CD4-positive, alpha-beta T cell (primary cell): ENCODE measurements around the gene MTARC1. TPM values are rescaled to one million over a fixed set of nuclear protein-coding genes. Genes with fewer than 3 reads are reported as not detected.

Source experiments
- ATAC-seq: fragments of 200-7000 bp; cut with Tn5 transposase; one replicate; pipeline ENCODE4 v1.10.0; 2022; ENCODE audit warnings: mild to moderate bottlenecking; ENCODE audit not compliant: poor library complexity
- CTCF ChIA-PET: fragments of 350-600 bp; sonication (Branson Sonifier 250); formaldehyde crosslinking; loops from one replicate; lab custom pipeline; 2021; ENCODE audit warnings: antibody characterized with exemption, inconsistent platforms; lab: Charles Lee
- POLR2A ChIA-PET: fragments of 350-600 bp; sonication (Branson Sonifier 250); formaldehyde crosslinking; loops from one replicate; lab custom pipeline; 2021; ENCODE audit warnings: antibody characterized with exemption, inconsistent platforms; lab: Charles Lee
- DNase-seq, 14 experiments: peaks; one replicate each; pipeline ENCODE4 v3.0.0-alpha.2; 2013 to 2020; ENCODE audit warnings: mixed read lengths in 2 of 14
- H3K27ac ChIP-seq, 2 donors: one replicate each; pipeline versions ENCODE4 v1.5.1 to v1.7.0; 2013; ENCODE audit warnings: low read length in 2 of 2, low read depth in 1 of 2, mild to moderate bottlenecking in 1 of 2
- H3K27me3 ChIP-seq, 2 experiments: 1 replicate in 1 of 2; 2 replicates in 1 of 2; pipeline versions ENCODE4 v1.6.1 to v1.7.0; 2013; ENCODE audit warnings: low read length in 2 of 2, control low read depth in 1 of 2, mild to moderate bottlenecking in 1 of 2, moderate library complexity in 1 of 2; ENCODE audit not compliant: insufficient read depth in 2 of 2, control insufficient read depth in 1 of 2
- H3K36me3 ChIP-seq: one replicate; pipeline ENCODE4 v1.6.1; 2013; ENCODE audit warnings: low read length, control low read depth; ENCODE audit not compliant: insufficient read depth
- H3K4me1 ChIP-seq: one replicate; pipeline ENCODE4 v1.6.1; 2013; ENCODE audit warnings: low read length, control low read depth; ENCODE audit not compliant: insufficient read depth
- H3K4me3 ChIP-seq: one replicate; pipeline ENCODE4 v1.5.1; 2013; ENCODE audit warnings: mild to moderate bottlenecking, low read length, moderate library complexity
- H3K9me3 ChIP-seq, 2 experiments: 1 replicate in 1 of 2; 2 replicates in 1 of 2; pipeline versions ENCODE4 v1.6.1 to v1.7.0; 2013; ENCODE audit warnings: low read length in 2 of 2, mild to moderate bottlenecking in 2 of 2, control low read depth in 1 of 2, moderate library complexity in 1 of 2; ENCODE audit not compliant: control insufficient read depth in 1 of 2, insufficient read depth in 1 of 2
- H3K27ac Mint-ChIP-seq: one replicate; pipeline ENCODE4 v1.8.0; 2020; ENCODE audit warnings: mixed read lengths
- H3K27me3 Mint-ChIP-seq: one replicate; pipeline ENCODE4 v1.8.0; 2021; ENCODE audit warnings: mixed read lengths
- H3K36me3 Mint-ChIP-seq: one replicate; pipeline ENCODE4 v1.8.0; 2021; ENCODE audit warnings: low read depth, mixed read lengths
- H3K4me1 Mint-ChIP-seq: one replicate; pipeline ENCODE4 v1.8.0; 2021; ENCODE audit warnings: low read depth, mixed read lengths
- H3K4me3 Mint-ChIP-seq: one replicate; pipeline ENCODE4 v1.8.0; 2020; ENCODE audit warnings: mild to moderate bottlenecking, mixed read lengths
- H3K9me3 Mint-ChIP-seq: one replicate; pipeline ENCODE4 v1.8.0; 2020; ENCODE audit warnings: mixed read lengths
- intact Hi-C, 2 experiments: fragments of 100-400 bp; cut with DNase I in 1 of 2; cut with micrococcal nuclease in 1 of 2; formaldehyde crosslinking; loops; one replicate each; pipeline versions ENCODE4 v1.15.1 to v1.9.0; 2023 to 2025; cut with DNase I, micrococcal nuclease
- total RNA-seq, 174 experiments: library from RNA in 2 of 174; stranded (reverse) in 2 of 174; gene quantifications; one replicate each; pipeline ENCODE4 v1.2.3 and lab custom pipeline; 2021 to 2026
- TF ChIP-seq, protein P1 (sequence below): fragments of 200-600 bp; IDR thresholded peaks from one replicate; pipeline ENCODE4 v1.8.0; 2022; ENCODE audit warnings: antibody characterized with exemption, mild to moderate bottlenecking

The MTARC1 gene
- total RNA-seq, 2 experiments from 2014 or later = not detected

DNA sequence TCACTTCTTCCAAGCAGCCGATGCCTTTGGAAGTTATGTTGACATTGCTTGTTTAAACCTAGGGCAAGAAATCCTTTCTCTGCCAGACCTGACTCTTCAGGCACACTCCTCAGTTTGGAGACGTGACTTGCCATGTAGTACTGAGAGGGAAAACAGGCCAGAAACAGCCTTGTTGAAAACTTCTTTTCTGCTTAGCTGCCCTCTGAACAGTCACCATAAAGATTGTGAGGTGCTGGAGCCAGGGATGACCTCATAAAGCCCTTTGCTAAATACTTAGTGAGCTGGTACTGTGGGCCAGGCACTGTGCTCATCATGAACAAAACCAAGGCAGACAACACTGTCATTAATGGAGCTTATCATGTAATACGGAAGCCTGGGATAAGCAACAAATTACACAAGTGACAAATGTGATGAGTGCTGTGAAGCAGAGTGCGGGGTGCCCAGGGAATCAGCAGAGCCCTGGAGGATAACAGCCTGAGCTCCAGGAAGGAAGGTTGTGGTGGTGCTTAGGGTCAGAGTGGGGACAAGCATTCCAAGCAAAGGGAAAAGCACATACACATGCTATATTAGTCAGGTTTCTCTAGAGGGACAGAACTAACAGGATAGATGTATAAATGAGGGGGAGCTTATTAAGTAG, 42.4 kb downstream of the MTARC1 start:
- Histone ChIP-seq H3K27ac (no peak overlapping the region), H3K9me3 (no peaks in the 10 kb centered on the region), H3K4me3 (no peak overlapping the region), H3K4me1 (no peaks in the 10 kb centered on the region), H3K27me3 (peaks cover 3 to 7% of the 10 kb centered on the region in 2 experiments), H3K36me3 (no peaks in the 10 kb centered on the region)
- no peaks in the 10 kb centered on the region for H3K9me3 Mint-ChIP-seq
- intact Hi-C loops = no loop called here
- DNase-seq (no peak), ATAC-seq (no peak)
- CTCF ChIA-PET = no interaction called here
- no peaks in the 10 kb centered on the region for H3K36me3 Mint-ChIP-seq
- no peaks in the 10 kb centered on the region for H3K4me1 Mint-ChIP-seq
- POLR2A ChIA-PET = no interaction called here
- H3K27ac Mint-ChIP-seq = no peak overlapping the region
- H3K27me3 Mint-ChIP-seq = peaks cover 60% of the 10 kb centered on the region
- no peak overlapping the region for H3K4me3 Mint-ChIP-seq
- TF ChIP-seq, protein P1, sequence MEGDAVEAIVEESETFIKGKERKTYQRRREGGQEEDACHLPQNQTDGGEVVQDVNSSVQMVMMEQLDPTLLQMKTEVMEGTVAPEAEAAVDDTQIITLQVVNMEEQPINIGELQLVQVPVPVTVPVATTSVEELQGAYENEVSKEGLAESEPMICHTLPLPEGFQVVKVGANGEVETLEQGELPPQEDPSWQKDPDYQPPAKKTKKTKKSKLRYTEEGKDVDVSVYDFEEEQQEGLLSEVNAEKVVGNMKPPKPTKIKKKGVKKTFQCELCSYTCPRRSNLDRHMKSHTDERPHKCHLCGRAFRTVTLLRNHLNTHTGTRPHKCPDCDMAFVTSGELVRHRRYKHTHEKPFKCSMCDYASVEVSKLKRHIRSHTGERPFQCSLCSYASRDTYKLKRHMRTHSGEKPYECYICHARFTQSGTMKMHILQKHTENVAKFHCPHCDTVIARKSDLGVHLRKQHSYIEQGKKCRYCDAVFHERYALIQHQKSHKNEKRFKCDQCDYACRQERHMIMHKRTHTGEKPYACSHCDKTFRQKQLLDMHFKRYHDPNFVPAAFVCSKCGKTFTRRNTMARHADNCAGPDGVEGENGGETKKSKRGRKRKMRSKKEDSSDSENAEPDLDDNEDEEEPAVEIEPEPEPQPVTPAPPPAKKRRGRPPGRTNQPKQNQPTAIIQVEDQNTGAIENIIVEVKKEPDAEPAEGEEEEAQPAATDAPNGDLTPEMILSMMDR = no peak

DNA sequence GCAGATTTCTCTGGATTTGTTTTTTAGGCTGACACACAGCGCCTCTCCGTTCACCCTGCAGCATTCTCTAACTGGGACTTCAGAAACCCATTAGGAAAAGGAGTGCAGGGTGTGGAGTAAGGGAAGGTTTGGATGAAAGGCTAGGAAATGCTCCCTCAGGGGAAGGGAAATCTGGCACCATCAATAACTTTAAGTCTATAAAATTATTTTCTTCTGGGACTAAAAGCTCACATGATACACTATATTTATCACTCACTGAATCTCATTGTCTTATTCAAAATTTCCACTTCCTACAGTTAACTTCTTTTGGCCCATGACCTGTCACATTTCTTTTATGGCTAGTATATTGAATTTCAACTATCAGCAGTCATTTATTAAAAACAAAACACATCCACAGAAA, 46.7 kb downstream of the MTARC1 start:
- H3K9me3 Mint-ChIP-seq = no peaks in the 10 kb centered on the region
- H3K4me1 Mint-ChIP-seq = no peaks in the 10 kb centered on the region
- TF ChIP-seq, protein P1 = no peak
- no peak overlapping the region for H3K4me3 ChIP-seq
- no peaks in the 10 kb centered on the region for H3K36me3 Mint-ChIP-seq
- H3K9me3 ChIP-seq = no peaks in the 10 kb centered on the region
- no peak for ATAC-seq
- POLR2A ChIA-PET = no interaction called here
- H3K27ac Mint-ChIP-seq = no peak overlapping the region
- no peak overlapping the region for H3K27ac ChIP-seq
- DNase-seq = no peak
- CTCF ChIA-PET = no interaction called here
- intact Hi-C loops = no loop called here
- peaks cover 0 to 3% of the 10 kb centered on the region in 2 experiments for H3K27me3 ChIP-seq
- no peaks in the 10 kb centered on the region for H3K36me3 ChIP-seq
- H3K4me1 ChIP-seq = no peaks in the 10 kb centered on the region
- peaks cover 37% of the 10 kb centered on the region for H3K27me3 Mint-ChIP-seq
- H3K4me3 Mint-ChIP-seq = no peak overlapping the region

DNA sequence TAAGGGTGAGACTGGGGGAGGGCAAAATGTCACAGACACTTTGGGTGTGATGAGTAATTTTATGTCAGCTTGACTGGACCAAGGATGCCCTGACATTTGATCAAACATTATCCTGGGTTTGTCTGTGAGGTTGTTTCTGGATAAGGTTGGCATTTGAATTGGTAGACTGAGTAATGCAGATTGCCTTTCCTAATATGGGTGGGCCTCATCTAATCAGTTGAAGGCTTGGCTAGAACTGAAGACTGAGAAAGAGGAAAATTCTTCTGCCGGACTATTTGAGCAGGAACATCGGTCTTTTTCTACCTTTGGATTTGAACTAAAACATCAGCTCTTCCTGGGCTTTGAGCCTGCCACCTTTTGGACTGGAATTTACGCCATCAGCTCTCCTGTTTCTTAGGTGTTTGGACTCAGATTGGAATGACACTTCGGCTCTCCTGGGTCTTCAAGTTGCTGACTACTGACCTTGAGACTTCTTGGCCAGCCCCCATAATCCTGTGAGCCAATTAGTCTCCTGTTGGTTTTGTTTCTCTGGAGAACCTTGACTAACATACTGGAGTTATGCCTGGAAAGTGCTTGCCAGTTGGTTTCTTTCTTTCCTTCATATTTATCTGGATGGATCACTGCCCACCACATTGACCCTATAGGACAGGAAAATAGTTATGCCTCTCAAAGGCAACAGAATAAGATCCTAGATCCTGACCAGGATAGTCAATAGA, 47.6 kb downstream of the MTARC1 start:
- DNase-seq = no peak
- Histone ChIP-seq H3K36me3 (no peaks in the 10 kb centered on the region), H3K4me3 (no peak overlapping the region), H3K9me3 (no peaks in the 10 kb centered on the region), H3K27ac (no peak overlapping the region), H3K4me1 (no peaks in the 10 kb centered on the region), H3K27me3 (peaks cover 0 to 3% of the 10 kb centered on the region in 2 experiments)
- H3K4me3 Mint-ChIP-seq = no peak overlapping the region
- H3K9me3 Mint-ChIP-seq = no peaks in the 10 kb centered on the region
- H3K4me1 Mint-ChIP-seq = no peaks in the 10 kb centered on the region
- ChIA-PET POLR2A (no interaction called here), CTCF (no interaction called here)
- TF ChIP-seq, protein P1 = no peak
- H3K27ac Mint-ChIP-seq = no peak overlapping the region
- intact Hi-C loops = no loop called here
- ATAC-seq = no peak
- no peaks in the 10 kb centered on the region for H3K36me3 Mint-ChIP-seq
- H3K27me3 Mint-ChIP-seq = peaks cover 29% of the 10 kb centered on the region

Other genes starting within 250 kb of the MTARC1 start
- gene C1orf115, start 96.5 kb upstream of the MTARC1 start, total RNA-seq = under 1 TPM; 0.73 to 0.82 TPM
- gene MTARC2, start 38.6 kb upstream of the MTARC1 start, total RNA-seq = not detected
- under 1 TPM; 0.27 to 0.39 TPM for gene HLX, start 92.5 kb downstream of the MTARC1 start, total RNA-seq